ENCODE results near the gene ART1.

- TF ChIP-seq, protein P1, sequence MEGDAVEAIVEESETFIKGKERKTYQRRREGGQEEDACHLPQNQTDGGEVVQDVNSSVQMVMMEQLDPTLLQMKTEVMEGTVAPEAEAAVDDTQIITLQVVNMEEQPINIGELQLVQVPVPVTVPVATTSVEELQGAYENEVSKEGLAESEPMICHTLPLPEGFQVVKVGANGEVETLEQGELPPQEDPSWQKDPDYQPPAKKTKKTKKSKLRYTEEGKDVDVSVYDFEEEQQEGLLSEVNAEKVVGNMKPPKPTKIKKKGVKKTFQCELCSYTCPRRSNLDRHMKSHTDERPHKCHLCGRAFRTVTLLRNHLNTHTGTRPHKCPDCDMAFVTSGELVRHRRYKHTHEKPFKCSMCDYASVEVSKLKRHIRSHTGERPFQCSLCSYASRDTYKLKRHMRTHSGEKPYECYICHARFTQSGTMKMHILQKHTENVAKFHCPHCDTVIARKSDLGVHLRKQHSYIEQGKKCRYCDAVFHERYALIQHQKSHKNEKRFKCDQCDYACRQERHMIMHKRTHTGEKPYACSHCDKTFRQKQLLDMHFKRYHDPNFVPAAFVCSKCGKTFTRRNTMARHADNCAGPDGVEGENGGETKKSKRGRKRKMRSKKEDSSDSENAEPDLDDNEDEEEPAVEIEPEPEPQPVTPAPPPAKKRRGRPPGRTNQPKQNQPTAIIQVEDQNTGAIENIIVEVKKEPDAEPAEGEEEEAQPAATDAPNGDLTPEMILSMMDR (IDR thresholded peaks at IDR 0.05), result no peak
- no peak for TF ChIP-seq POLR2A (IDR thresholded peaks at IDR 0.05)
These were observed 39.3 kb downstream of the ART1 start for GRCh38 chr11:3684129-3684818.

Measured in Peyer's patch (tissue), 4 donors.